GM19397 (cell line): ENCODE measurements around the gene ALKBH8.
"Not testable (repeated sequence)": the region's sequence is repeated elsewhere in the genome, so short reads cannot be mapped to it uniquely, and the experiment has no call there.

Experiments used
- ATAC-seq: cut with Tn5 transposase; IDR thresholded peaks from one replicate; pipeline ENCODE4 v1.9.1; 2021; ENCODE audit warnings: mild to moderate bottlenecking, moderate library complexity; ENCODE audit not compliant: unreplicated experiment

ALKBH8 gene

DNA sequence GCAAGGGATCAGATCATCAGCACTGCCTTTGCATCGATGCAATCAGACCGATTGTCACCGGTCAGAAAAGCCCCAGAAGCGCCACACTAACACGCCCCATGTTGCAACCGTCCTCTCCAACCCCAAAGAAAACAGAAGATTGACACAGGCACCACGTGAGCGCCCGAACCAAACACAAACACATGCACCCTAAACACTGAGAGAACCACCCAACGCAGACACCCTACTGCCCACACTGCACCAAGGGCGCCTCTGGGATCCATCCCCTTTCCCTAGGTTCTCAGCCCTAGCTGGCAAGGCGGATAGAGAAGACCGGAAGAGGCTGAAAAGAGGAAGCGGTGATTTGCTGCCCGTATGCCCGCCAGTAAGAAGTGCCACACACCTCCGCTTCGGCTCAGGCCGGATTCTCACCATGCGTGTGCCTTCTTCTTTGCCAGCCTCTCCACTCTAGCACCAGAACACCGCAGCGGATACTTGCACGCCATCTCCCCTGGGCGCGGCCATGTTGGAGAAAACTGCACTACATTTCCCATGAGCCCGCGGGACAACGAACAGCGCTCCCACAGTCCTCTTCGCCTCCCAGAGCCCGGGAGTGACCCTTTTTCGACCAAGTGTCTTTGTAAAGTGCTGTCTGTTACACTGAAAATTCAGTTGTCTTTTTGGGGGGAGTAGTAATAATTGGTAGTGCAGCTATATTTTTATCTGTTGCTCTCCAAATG is at the start of gene ALKBH8:
ALKBH8 (minus strand) TSS at position 517 of the 719 bp plus-strand sequence. CDS start 4,842 bp downstream, outside the sequence.
- peak; percentile 79 for ATAC-seq

DNA sequence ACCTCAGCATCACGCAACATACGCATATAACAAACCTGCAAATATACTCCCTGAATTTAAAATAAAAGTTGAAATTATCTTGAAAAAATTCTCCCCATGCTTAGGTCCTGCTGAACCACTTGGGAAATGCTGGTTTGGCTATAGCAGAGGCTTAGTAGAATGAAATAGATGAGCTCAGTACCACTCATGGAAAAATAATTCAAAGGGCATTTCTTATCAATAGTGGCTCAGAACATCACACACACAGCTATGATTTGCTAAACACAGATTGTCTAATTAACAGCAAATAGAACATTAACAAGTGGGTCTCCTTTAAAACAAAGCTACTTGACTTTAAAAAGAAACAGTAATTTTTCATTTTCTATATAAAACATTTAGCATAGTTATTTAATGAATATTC is 46.9 kb upstream of the ALKBH8 start:
- ATAC-seq: no peak

- no peak for ATAC-seq
These were observed 44.1 kb upstream of the ALKBH8 start for GRCh38 chr11:107609400-107610218.

DNA sequence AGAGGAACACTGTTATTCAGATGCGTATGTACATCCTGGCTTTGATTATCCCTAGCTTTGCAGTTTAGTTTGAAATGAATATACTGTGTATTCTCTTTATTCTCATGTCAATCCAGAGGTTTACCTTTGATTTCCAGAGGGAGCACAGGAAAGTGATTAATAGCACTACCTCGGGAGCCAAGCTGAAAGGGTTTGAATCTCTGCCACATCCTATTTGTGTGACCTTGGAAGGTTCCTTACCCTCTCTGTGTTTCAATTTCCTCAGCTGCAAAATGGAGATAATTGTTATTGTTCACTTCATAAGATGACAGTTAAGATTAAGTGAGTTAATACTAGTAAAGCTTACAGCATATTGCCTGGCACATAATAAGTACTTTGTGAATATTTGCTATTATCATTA is 43.3 kb upstream of the ALKBH8 start:
- no peak for ATAC-seq

DNA sequence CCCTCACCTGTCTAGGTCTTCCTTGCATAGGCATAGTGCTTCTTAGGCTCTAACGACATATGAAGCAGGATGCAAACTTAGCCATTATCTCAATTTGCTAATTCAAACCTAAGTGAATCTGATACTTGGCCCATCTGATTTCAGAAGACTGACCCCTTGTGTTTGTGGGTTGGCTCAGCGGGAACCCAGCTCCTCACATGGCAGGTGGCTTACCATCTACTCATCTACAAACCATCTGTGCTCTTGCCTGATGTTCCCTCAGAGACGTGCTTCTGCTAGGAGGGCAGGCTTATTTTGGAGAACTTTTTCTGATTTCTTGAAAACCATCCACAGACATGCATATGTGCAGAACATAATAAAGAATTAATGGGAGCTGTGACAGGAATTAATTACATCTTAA is 40.6 kb upstream of the ALKBH8 start:
- no peak for ATAC-seq

DNA sequence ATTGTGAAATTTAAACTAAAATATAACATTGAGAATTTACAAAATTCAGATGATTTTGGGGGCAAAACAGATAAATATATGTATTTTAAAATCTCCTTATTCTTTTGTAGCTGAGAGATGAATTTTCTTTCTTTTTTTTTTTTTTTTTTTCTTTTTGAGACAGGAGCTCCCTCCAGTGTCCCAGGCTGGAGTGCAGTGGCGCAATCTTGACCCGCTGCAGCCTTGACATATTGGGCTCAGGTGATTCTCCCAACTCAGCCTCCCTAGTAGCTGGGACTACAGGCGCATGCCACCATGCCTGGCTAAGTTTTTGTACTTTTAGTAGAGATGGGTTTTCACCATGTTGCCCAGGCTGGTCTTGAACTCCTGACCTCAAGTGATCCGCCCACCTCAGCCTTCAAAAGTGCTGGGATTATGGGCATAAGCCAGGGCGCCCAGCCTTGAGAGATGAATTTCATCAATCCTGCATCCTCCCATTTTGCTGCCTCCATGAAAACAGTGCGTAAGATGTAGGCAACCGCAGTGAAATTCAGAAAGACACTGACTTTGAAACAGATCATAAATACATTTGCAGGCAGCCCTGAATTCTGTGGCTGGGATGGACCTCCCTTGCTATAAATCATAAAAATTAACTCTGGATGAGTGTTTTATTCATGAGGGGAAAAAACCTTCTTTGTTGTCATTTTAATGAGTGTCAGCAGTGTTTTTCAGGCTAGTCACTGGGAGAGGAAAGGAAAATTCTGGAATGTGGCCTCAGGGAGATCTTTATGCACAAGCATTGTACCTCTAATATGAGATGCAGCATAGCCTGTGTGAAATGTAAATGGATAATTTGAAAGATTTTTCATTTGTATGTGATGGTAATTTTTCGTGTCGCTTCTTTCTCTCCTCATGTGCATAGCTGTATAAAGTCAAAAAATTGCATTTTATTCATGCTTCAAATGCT is 39.8 kb upstream of the ALKBH8 start:
- no peak for ATAC-seq

GRCh38 chr11:107598225-107599139 is 32.9 kb upstream of the ALKBH8 start:
- ATAC-seq: no peak

DNA sequence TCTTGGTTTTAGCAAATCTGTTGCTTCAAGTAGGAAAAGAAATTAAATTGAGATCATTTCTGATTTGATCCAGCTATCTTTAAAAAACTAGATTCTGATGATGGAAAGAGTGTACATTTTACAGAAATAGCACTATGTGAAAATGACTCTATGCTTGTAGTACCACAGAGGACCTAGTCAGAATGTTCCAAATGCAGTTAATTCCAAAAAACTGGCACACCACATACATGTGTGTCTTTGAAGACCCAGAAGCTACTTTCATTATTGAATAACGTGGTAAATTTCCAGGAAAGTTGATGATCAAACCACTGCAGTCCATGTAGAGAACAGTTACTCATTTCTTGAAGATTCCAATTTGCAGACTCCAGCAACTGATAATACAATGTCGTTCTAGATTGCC is 29.2 kb upstream of the ALKBH8 start:
- ATAC-seq: no peak

- ATAC-seq: no peak
These were observed 28.4 kb upstream of the ALKBH8 start for GRCh38 chr11:107593951-107594350.

DNA sequence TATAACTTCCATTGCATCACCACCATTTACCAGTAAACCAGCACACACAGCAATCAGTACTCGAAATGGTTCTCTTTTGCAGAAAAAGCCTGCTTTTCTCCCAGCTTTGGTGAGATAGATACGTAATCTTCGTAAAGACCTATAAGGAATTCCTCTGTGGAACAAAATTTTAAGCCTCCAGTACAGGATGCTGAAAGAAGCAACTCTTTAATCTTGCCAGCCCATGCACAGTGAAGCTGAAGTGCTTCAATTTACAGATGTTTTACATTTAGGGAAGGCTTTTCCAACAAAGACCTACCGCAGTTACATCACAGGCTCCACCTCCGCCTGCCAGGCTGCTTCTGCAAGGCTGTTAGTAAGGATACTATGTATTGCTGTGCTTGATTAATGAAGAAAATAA is 27.3 kb upstream of the ALKBH8 start:
- no peak for ATAC-seq

DNA sequence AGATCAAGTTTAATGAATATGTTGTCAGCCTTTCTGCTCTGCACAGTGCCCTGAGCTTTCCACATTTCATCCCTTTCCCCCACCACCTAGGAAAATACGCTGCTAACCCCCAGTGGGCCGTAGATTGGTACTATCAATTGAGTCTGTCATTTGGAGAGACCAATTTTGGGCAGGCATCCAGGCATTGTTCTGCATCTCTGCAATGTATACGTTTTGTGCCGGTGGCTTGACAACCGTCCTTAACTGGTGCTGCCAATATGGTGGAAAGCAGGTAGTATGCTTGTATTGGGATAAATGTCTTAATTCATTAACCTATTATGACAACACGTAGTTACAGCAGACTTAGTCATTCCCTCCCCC is 26.7 kb upstream of the ALKBH8 start:
- no peak for ATAC-seq

DNA sequence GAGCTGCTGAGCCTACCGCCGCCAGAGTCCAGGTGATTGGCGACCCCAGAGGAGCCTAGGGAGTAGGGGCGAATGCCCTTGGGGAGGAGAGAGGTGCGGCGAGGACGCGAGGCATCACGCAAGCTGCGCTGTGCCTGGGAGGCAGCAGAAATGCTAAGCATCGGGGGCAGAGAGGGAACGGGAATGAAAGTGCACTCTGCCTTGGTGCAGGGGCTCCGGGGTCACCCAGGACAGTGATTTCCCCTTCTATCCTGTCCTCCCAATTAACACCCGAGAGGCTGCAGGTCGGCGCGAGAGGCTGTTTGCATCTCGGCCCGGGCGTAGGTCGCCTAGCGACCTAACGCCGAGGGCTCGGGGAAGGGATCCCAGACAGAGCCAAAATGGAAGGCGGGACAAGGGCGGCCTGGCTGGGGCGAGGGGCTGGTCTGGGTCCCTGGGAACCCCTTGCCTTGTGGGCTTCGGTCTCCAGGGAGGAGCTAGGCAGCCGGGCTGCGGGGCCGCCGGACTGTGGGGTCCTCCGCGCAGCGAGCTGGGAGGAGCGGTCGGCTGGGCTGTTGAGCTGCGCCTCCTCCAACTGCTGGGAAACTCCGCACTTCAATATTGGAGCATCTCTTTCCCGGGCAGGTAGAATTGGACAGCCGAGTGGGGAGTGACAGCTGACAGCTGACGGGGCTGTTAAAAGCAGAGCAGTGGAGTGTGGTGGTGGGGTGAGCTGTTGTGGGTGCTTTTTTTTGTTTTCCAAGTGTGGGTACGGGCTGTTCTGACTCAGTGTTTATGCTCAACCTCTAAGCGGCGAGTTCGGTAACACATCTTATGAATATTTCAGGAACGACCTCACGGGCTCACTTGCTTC is 26.1 kb upstream of the ALKBH8 start:
- ATAC-seq: peak; percentile 40

DNA sequence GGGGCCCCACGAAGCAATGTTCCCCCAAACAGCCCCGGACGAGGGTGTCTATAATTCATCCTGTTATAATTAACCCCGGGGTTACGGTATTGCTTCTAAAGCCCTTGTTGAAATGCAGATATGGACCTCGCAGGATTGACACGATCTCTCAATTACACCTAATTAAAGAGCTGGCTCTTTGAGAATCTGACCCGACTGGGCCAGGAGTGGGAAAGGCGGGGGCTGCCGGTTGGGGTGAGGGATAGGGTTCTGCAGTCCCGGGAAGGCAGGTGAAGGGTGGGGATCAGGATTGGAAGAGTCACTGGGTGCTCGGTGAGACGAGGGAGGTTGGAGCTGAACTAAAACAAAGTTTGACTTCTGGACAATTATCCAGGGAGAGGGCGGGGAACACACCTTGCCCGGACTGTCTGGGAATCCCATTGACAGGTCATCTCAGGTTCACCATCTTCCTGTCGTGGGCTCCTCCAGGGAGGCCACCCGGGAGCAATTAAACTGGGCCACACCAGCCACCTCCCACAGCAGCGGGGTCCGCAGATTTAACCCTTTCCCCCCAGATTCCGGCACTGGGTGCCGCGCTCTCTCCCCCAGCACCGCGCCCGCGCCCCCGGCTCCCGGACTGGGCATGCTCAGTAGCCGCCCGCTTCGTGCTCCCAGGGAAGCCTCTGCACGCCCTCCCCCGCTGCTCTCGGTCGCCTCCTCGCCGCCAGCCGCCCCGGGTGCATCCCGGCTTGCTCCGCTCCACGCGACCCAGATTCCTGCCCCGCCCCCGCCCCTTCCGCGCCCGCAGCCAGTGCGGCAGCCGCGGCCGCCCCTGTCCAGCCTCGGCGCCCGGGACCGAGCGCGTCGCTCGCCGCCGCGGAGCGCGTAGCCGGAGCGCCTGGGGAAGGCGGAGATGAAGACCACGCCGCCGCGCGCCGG is 25.2 kb upstream of the ALKBH8 start, which contains the start of gene ELMOD1:
ELMOD1 (plus strand) TSS at position 688 of the 918 bp plus-strand sequence. CDS start 27,043 bp downstream, outside the sequence.
- peak; percentile 56 for ATAC-seq

GRCh38 chr11:107587306-107587979 is 21.9 kb upstream of the ALKBH8 start:
- ATAC-seq: no peak

- no peak for ATAC-seq
These were observed 18.2 kb upstream of the ALKBH8 start for GRCh38 chr11:107583629-107584195.

DNA sequence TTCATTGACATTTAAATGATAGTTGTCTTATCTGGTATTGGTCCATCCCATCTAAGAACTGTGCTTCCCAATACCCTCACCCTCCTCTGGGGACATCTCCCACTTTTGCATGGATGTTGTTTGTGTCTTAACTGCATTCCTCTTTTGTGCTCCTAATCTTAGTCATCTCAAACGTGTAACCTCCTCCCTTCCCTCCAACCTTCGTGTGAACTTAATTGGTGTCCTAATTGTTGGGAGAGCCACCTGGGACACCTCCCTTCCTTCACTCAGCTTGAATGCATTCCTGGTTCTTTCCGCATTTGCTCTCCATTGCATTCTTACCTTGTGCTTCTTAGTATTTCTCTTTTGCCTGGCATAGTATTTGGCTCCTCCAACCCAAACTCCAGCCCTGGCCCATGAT is 15.6 kb upstream of the ALKBH8 start:
- no peak for ATAC-seq

DNA sequence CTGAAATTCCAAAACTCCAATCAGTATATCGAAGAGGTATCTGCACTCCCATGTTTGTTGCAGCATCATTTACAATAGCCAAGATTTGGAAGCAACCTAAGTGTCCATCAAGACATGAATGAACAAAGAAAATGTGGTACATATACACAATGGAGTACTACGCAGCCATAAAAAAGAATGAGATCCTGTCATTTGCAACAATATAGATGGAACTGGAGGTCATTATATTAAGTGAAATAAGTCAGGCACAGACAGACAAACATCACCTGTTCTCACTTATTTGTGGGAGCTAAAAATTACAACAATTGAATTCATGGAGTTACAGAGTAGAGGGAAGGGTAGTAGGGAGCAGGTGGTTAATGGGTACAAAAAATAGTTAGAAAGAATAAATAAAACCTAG is 13.6 kb upstream of the ALKBH8 start:
- ATAC-seq: not testable (repeated sequence)
